ENCODE data around the gene ASB2. TPM values are rescaled to one million over a fixed set of nuclear protein-coding genes. Genes with fewer than 3 reads are reported as not detected.

ASB2 gene
- polyA plus RNA-seq, 1 donor (not counting 4 experiments of a cell fraction or from before 2014, with no cell fraction given): 0.56 TPM

DNA sequence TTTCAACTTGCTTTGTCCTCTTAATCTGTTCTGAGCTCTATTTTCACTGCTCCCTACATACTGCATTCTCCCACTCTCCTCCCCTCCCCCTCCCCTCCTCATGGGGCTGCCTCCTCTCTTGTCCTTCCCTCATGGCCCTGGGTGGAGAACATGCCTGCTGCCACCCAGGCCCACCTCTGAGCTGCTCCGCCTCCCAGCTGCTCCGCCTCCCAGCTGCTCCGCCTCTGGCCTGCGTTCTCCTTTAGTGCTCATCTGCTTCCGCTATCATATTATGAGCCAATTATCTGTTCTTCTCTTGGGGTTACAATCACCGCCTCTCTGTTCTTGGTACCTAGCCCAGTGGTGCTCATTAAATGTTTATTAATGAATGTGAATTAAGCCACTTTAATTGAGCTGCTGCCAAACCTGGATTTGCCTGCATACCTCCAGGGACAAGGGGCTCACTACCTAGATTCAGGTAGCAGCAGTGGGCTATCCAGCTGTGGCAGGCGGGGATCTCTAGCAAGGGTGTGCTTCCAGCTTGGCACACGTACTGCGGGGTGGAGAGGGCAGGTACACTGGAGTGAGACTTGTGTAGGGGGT is 81.3 kb downstream of the ASB2 start:
- H2AFZ ChIP-seq (ENCODE audit: control insufficient read depth, low read length): no peak overlapping the region
- dilution Hi-C loops (cut with MboI; ENCODE audit: extremely low pct_ligation_motif_present, low sequenced_read_pairs): no loop called here
- H3K79me2 ChIP-seq (ENCODE audit: control insufficient read depth, insufficient read depth, low read length): no peaks in the 10 kb centered on the region
- H4K20me1 ChIP-seq (ENCODE audit: control insufficient read depth, extremely low read depth, insufficient read depth, low read length): no peaks in the 10 kb centered on the region
- no peak overlapping the region for H3K9ac ChIP-seq (ENCODE audit: control insufficient read depth, extremely low read depth, insufficient read depth, low read length)
- DNase-seq (ENCODE audit: low read depth, low spot score) (no peak), FAIRE-seq (no peak)
- H3K9me1 ChIP-seq (ENCODE audit: control insufficient read depth, extremely low read depth, insufficient read depth, low read length): no peaks in the 10 kb centered on the region
- no peaks in the 10 kb centered on the region for H3K36me3 ChIP-seq (ENCODE audit: control insufficient read depth in 2 of 2, extremely low read depth in 1 of 2, insufficient read depth in 2 of 2, low read length in 2 of 2)
- TF ChIP-seq EZH2 (IDR thresholded peaks at IDR 0.05; ENCODE audit: low read length): no peak
- TF ChIP-seq, protein P1, sequence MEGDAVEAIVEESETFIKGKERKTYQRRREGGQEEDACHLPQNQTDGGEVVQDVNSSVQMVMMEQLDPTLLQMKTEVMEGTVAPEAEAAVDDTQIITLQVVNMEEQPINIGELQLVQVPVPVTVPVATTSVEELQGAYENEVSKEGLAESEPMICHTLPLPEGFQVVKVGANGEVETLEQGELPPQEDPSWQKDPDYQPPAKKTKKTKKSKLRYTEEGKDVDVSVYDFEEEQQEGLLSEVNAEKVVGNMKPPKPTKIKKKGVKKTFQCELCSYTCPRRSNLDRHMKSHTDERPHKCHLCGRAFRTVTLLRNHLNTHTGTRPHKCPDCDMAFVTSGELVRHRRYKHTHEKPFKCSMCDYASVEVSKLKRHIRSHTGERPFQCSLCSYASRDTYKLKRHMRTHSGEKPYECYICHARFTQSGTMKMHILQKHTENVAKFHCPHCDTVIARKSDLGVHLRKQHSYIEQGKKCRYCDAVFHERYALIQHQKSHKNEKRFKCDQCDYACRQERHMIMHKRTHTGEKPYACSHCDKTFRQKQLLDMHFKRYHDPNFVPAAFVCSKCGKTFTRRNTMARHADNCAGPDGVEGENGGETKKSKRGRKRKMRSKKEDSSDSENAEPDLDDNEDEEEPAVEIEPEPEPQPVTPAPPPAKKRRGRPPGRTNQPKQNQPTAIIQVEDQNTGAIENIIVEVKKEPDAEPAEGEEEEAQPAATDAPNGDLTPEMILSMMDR (optimal IDR thresholded peaks at IDR 0.05 in 1 of 3, IDR thresholded peaks at IDR 0.05 in 1 of 3, conservative IDR thresholded peaks at IDR 0.05 in 1 of 3; ENCODE audit: extremely low read depth in 1 of 3, insufficient read depth in 2 of 3, low read length in 3 of 3): no peak
- no peaks in the 10 kb centered on the region for H3K4me1 ChIP-seq (ENCODE audit: control insufficient read depth, extremely low read depth, insufficient read depth, low read length)
- H3K4me2 ChIP-seq (ENCODE audit: control insufficient read depth, extremely low read depth, insufficient read depth, low read depth, low read length): no peak overlapping the region
- H3K27ac ChIP-seq (ENCODE audit: control insufficient read depth, insufficient read depth, low read length): no peak overlapping the region
- peaks cover 14% of the 10 kb centered on the region for H3K27me3 ChIP-seq (ENCODE audit: control insufficient read depth, extremely low read depth, insufficient read depth, low read length)
- no peaks in the 10 kb centered on the region for H3K9me3 ChIP-seq (ENCODE audit: control insufficient read depth, low read depth, low read length)
- no peak overlapping the region for H3K4me3 ChIP-seq (ENCODE audit: control insufficient read depth in 2 of 3, extremely low read depth in 1 of 3, insufficient read depth in 2 of 3, low read depth in 1 of 3, low read length in 3 of 3)

DNA sequence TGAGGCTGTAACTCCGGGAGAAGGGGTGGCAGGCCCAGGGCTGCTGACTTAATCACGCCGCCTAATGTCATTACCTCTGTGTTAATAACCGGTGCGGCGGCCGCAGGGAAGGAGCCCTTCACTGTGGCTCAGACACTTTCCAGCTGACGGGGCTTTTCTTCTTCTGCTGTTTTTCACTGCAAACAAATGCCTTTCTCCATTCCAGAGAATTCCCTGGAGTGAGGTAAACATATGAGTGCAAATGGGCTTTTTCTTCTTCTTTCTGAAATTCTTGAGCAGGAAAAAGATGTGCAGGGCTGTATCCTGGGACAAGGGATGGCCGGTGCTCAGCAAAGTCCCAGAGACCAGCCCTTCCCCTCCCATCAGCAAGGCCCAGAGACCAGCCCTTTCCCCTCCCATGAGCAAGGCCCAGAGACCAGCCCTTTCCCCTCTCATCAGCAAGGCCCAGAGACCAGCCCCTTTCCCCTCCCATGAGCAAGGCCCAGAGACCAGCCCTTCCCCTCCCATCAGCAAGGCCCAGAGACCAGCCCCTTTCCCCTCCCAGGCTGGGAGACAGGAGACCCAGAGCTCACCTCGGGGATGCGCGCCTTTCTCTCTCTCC is 82.6 kb downstream of the ASB2 start:
- H3K4me2 ChIP-seq (ENCODE audit: control insufficient read depth, extremely low read depth, insufficient read depth, low read depth, low read length): no peak overlapping the region
- no peaks in the 10 kb centered on the region for H3K36me3 ChIP-seq (ENCODE audit: control insufficient read depth in 2 of 2, extremely low read depth in 1 of 2, insufficient read depth in 2 of 2, low read length in 2 of 2)
- no peak overlapping the region for H3K27ac ChIP-seq (ENCODE audit: control insufficient read depth, insufficient read depth, low read length)
- no peaks in the 10 kb centered on the region for H4K20me1 ChIP-seq (ENCODE audit: control insufficient read depth, extremely low read depth, insufficient read depth, low read length)
- no peak for DNase-seq (ENCODE audit: low read depth, low spot score)
- H3K27me3 ChIP-seq (ENCODE audit: control insufficient read depth, extremely low read depth, insufficient read depth, low read length): peaks cover 24% of the 10 kb centered on the region
- no peak overlapping the region for H3K9ac ChIP-seq (ENCODE audit: control insufficient read depth, extremely low read depth, insufficient read depth, low read length)
- TF ChIP-seq, protein P1 (optimal IDR thresholded peaks at IDR 0.05 in 1 of 3, IDR thresholded peaks at IDR 0.05 in 1 of 3, conservative IDR thresholded peaks at IDR 0.05 in 1 of 3; ENCODE audit: extremely low read depth in 1 of 3, insufficient read depth in 2 of 3, low read length in 3 of 3): no peak
- TF ChIP-seq EZH2 (IDR thresholded peaks at IDR 0.05; ENCODE audit: low read length): no peak
- no peak for FAIRE-seq
- H3K4me1 ChIP-seq (ENCODE audit: control insufficient read depth, extremely low read depth, insufficient read depth, low read length): no peaks in the 10 kb centered on the region
- dilution Hi-C loops (cut with MboI; ENCODE audit: extremely low pct_ligation_motif_present, low sequenced_read_pairs): no loop called here
- H3K79me2 ChIP-seq (ENCODE audit: control insufficient read depth, insufficient read depth, low read length): no peaks in the 10 kb centered on the region
- H2AFZ ChIP-seq (ENCODE audit: control insufficient read depth, low read length): no peak overlapping the region
- H3K9me3 ChIP-seq (ENCODE audit: control insufficient read depth, low read depth, low read length): no peaks in the 10 kb centered on the region
- no peak overlapping the region for H3K4me3 ChIP-seq (ENCODE audit: control insufficient read depth in 2 of 3, extremely low read depth in 1 of 3, insufficient read depth in 2 of 3, low read depth in 1 of 3, low read length in 3 of 3)
- H3K9me1 ChIP-seq (ENCODE audit: control insufficient read depth, extremely low read depth, insufficient read depth, low read length): no peaks in the 10 kb centered on the region

Data from keratinocyte (primary cell).